ENCODE measurements around the gene FAF1. TPM values are rescaled to one million over a fixed set of nuclear protein-coding genes. Genes with fewer than 3 reads are reported as not detected.
A peak's percentile ranks its signal among the peaks of the same experiment; 100 is the strongest.

FAF1 gene
- total and polyA plus RNA-seq, 9 of the 15 experiments (the other 6 are each of a cell fraction or from before 2014, with no cell fraction given): 48.7 to 225 (median 118) TPM

DNA sequence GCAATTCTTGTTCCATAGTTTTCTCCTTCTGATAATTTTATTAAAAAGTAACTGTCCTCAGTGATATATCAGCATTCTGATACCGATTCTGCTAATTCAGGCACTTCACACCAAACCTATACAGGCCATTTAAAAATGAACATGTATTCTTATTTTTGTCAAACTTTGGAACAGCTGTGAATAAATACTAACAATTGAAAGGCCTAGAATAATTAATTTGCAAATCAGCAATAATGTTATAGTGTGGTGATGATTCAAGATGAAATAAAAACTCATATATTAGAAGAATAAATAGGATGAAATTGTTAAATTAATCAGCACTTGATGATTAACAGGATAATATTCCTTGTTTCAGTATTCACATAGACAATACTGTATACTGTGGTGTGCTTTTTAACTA, 19.9 kb upstream of the FAF1 start:
- DNase-seq (ENCODE audit: extremely low read depth in 1 of 4, low spot score in 3 of 4) (no peak), ATAC-seq (no peak), FAIRE-seq (no peak)
- Histone ChIP-seq H2AFZ (ENCODE audit: low read depth, low read length) (peak overlapping the region; percentile 77), H3K9me1 (ENCODE audit: control insufficient read depth, insufficient read depth, low read length) (no peaks in the 10 kb centered on the region), H3K27me3 (ENCODE audit: control insufficient read depth in 2 of 2, insufficient read depth in 2 of 2, low read length in 2 of 2) (no peaks in the 10 kb centered on the region), H3K4me2 (ENCODE audit: insufficient read depth, low read length) (peak overlapping the region; percentile 92; the same call in 1 of the 2 replicates), H3K4me1 (replicated peaks in 1 of 2; ENCODE audit: control insufficient read depth in 2 of 2, insufficient read depth in 2 of 2, low read length in 2 of 2) (peaks cover 6 to 12% of the 10 kb centered on the region in 2 experiments), H3K79me2 (ENCODE audit: control insufficient read depth, insufficient read depth, low read length) (peaks cover 68% of the 10 kb centered on the region), H3K9ac (ENCODE audit: insufficient read depth in 1 of 2, low read depth in 2 of 2, low read length in 2 of 2) (peak overlapping the region in 1 of 2 experiments; percentile 91; a peak in 2 of 4 replicates), H3K27ac (ENCODE audit: extremely low read depth, low read depth, low read length) (peak overlapping the region; percentile 96; the same call in 2 of the 3 replicates), H4K20me1 (replicated peaks; ENCODE audit: control insufficient read depth, insufficient read depth, low read length) (no peaks in the 10 kb centered on the region), H3K4me3 (peak overlapping the region; percentile 67; the same call in 1 of the 2 replicates), H3K9me3 (replicated peaks; ENCODE audit: control insufficient read depth, insufficient read depth, low read depth, low read length) (no peaks in the 10 kb centered on the region), H3K36me3 (ENCODE audit: control insufficient read depth, insufficient read depth, low read length) (peaks cover under 1% of the 10 kb centered on the region; the same call in 1 of the 3 replicates)
- intact Hi-C loops (cut with micrococcal nuclease) (loop anchor here (5.0 to 10.0 kb wide), 2 partner anchors 62 to 755 kb away; no protein-coding TSS in a partner anchor), in situ Hi-C loops (cut with MboI) (no loop called here)
- ChIA-PET CTCF (ENCODE audit: low intra/inter-chr PET ratio) (no interaction called here), POLR2A (interaction anchor here (4.7 kb wide), 1 partner anchor 10 kb away, joined by 65 read pairs; the partner anchor contains the start of gene CDKN2C)
- WGBS (ENCODE audit: insufficient coverage, low coverage, missing lambda C conversion rate): 9% methylated on average over 1 of the region's 1 CpG
- no TSS peak for BruUV-seq (replicated peaks)
- TF ChIP-seq C11orf30 (IDR thresholded peaks at IDR 0.05; ENCODE audit: low read depth) (peak; percentile 94), ZNF316 (IDR thresholded peaks at IDR 0.05) (peak; percentile 96), MAFG (tag; conservative IDR thresholded peaks at IDR 0.05) (peak; percentile 82), CHAMP1 (IDR thresholded peaks at IDR 0.05) (no peak), POLR2G (IDR thresholded peaks at IDR 0.05; ENCODE audit: low read depth, low read length) (no peak), SETDB1 (IDR thresholded peaks at IDR 0.05; ENCODE audit: low read length) (no peak), XRCC3 (IDR thresholded peaks at IDR 0.05) (0 out of 2 replicates have a peak, but pooled peaks have one; percentile 22), DACH1 (IDR thresholded peaks at IDR 0.05; ENCODE audit: partially characterized antibody) (peak; percentile 79), MAFF (IDR thresholded peaks at IDR 0.05; ENCODE audit: low read length) (peak; percentile 39; the same call in 1 of the 2 replicates)
- TF ChIP-seq, protein P1, sequence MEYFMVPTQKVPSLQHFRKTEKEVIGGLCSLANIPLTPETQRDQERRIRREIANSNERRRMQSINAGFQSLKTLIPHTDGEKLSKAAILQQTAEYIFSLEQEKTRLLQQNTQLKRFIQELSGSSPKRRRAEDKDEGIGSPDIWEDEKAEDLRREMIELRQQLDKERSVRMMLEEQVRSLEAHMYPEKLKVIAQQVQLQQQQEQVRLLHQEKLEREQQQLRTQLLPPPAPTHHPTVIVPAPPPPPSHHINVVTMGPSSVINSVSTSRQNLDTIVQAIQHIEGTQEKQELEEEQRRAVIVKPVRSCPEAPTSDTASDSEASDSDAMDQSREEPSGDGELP (CRISPR knock-in tag; IDR thresholded peaks at IDR 0.05; ENCODE audit: borderline replicate concordance): no peak
- TF ChIP-seq, protein P2, sequence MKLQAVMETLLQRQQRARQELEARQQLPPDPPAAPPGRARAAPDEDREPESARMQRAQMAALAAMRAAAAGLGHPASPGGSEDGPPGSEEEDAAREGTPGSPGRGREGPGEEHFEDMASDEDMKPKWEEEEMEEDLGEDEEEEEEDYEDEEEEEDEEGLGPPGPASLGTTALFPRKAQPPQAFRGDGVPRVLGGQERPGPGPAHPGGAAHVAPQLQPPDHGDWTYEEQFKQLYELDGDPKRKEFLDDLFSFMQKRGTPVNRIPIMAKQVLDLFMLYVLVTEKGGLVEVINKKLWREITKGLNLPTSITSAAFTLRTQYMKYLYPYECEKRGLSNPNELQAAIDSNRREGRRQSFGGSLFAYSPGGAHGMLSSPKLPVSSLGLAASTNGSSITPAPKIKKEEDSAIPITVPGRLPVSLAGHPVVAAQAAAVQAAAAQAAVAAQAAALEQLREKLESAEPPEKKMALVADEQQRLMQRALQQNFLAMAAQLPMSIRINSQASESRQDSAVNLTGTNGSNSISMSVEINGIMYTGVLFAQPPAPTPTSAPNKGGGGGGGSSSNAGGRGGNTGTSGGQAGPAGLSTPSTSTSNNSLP (IDR thresholded peaks at IDR 0.05; ENCODE audit: borderline replicate concordance, low read depth, low read length): no peak

Measured in K562 (cell line).